GM10266 (cell line): ENCODE measurements around the gene PDP2.

Source experiments
- DNase-seq: peaks from one replicate; pipeline ENCODE4 v3.0.0; 2012; ENCODE audit errors: extremely low spot score
- CTCF ChIP-seq: IDR thresholded peaks from 2 replicates; pipeline ENCODE4 v1.5.1; 2012; ENCODE audit warnings: mild to moderate bottlenecking, low read depth; ENCODE audit not compliant: control insufficient read depth, insufficient read depth; ENCODE audit errors: missing control alignments

Gene PDP2

GRCh38 chr16:66847533-66848067 is 32.7 kb upstream of the PDP2 start:
- no peak for TF ChIP-seq CTCF
- no peak for DNase-seq

GRCh38 chr16:66848172-66848571 is 32.1 kb upstream of the PDP2 start:
- no peak for TF ChIP-seq CTCF
- no peak for DNase-seq

DNA sequence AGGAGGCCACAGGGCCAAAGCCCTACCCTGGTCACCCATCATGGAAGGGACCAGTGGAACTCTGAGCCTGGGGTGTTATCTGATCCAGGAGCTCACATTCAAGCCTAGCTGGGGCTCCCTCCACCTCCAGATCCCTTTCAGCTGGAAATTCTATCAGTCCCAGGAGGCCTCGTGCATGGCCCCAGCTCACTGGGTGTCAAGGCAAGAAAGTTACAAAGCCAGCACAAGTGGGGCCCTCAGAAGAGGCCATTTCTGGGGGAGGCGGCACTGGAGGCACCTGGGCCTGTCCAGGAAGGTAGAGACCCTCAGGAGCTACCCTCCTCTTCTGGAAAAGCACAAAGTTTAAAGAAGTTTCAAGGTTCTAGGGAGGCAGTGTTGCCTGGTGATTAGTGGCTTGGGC is 31.3 kb upstream of the PDP2 start:
- DNase-seq = no peak
- TF ChIP-seq CTCF = no peak

DNA sequence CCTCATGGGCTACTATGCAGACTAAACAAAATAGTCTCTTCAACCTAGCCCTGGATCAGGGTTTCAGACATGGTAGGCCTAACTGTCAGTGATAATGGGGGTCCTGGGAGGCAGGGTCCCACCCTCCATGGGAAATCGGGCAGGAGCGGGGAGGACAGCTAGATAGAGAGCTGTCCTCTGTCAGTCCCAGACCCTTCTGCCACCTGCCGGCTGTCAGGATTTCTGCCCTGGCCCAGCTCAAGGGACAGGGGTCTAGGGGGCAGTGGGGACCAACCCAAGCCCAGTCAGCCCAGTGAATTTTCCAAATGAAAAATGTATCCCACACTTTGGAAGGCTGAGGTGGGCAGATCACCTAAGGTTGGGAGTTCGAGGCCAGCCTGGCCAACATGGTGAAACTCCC is 30.8 kb upstream of the PDP2 start:
- DNase-seq = no peak
- TF ChIP-seq CTCF = no peak

DNA sequence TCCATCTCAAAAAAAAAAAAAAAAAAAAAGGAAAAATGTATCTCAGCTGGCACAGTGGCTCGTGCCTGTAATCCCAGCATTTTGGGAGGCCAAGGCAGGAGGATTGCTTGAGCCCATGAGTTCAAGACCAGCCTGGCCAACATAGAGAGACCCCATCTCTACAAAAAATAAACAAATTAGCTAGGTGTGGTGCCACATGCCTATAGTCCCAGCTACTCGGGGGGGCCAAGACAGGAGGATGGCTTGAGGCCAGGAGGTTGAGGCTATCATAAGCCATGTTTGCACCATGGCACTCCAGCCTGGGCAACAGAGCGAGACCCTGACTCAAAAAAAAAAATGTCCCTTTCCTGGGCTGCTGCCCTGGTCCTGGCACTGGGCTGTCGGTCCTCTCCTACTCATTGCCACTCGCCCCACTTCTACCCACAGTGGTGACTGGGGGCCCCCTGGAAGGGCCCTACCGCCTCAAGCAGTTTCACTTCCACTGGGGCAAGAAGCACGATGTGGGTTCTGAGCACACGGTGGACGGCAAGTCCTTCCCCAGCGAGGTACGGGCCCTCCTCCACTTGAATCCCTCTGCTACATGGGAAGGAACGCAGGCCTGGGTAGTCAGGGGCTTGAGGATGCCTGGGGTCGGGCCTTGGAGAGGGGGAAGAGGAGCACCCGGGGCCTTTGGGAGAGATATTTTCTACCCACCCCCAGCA is 30.1 kb upstream of the PDP2 start:
- no peak for TF ChIP-seq CTCF
- DNase-seq = no peak

- DNase-seq = no peak
- no peak for TF ChIP-seq CTCF
Measured at GRCh38 chr16:66851166-66851964, 28.9 kb upstream of the PDP2 start.
